MM.1S (cell line): ENCODE results near the gene TRIM8.

Experiments
- CTCF ChIP-seq: fragments of 300-600 bp; sonication (generic); IDR thresholded peaks from 2 replicates; pipeline ENCODE4 v1.5.1; 2016; ENCODE audit warnings: antibody characterized with exemption, low read length, mixed read lengths
- EZH2phosphoT487 ChIP-seq: fragments of 300-600 bp; sonication (generic); IDR thresholded peaks from 2 replicates; pipeline ENCODE4 v1.6.1; 2018; ENCODE audit warnings: antibody characterized with exemption, low read length

- TF ChIP-seq EZH2phosphoT487, result no peak
- no peak for TF ChIP-seq CTCF
Measured at GRCh38 chr10:102658802-102659201, 14.5 kb downstream of the TRIM8 start.
